Fibroblast of the aortic adventitia (primary cell): Measurements from ENCODE around the gene RPS21. TPM values are rescaled to one million over a fixed set of nuclear protein-coding genes. Genes with fewer than 3 reads are reported as not detected.

Experiments used
- DNase-seq: peaks from one replicate; pipeline ENCODE4 v3.0.0-alpha.2; 2010; ENCODE audit warnings: low read depth
- H3K4me3 ChIP-seq: 2 replicates; pipeline ENCODE4 v1.5.1; 2011; ENCODE audit warnings: low read depth, mild to moderate bottlenecking, control low read depth, low read length, moderate library complexity
- CTCF ChIP-seq: IDR thresholded peaks from 2 replicates; pipeline ENCODE4 v1.5.1; 2011; ENCODE audit warnings: mild to moderate bottlenecking, low read length, control low read depth, inconsistent platforms; ENCODE audit not compliant: insufficient read depth
- total RNA-seq: library from RNA; depleted of rRNA; stranded (reverse); fragments of >200 nt; gene quantifications from 2 replicates; pipeline ENCODE4 v1.2.3, GENCODE V29; 2012; ENCODE audit warnings: low replicate concordance

Gene RPS21
- total RNA-seq: 754 and 1,887 TPM in 2 replicates

- DNase-seq: peak; percentile 85
- TF ChIP-seq CTCF: no peak
- peak within 1 kb of the TSS; percentile 99 for H3K4me3 ChIP-seq
These were observed at the start of gene RPS21 for GRCh38 chr20:62386383-62387218. RPS21 (plus strand) TSS chr20:62387103; CDS start chr20:62387339, 236 bp downstream.

- DNase-seq: no peak
- no peak for TF ChIP-seq CTCF
- H3K4me3 ChIP-seq: no peak overlapping the region
These were observed 49.2 kb upstream of the RPS21 start for GRCh38 chr20:62337558-62338293.

- TF ChIP-seq CTCF: no peak
- no peak overlapping the region for H3K4me3 ChIP-seq
- DNase-seq: no peak
These were observed 48.6 kb upstream of the RPS21 start for GRCh38 chr20:62338294-62338620.

GRCh38 chr20:62339647-62340062 is 47.2 kb upstream of the RPS21 start:
- H3K4me3 ChIP-seq: no peak overlapping the region
- no peak for TF ChIP-seq CTCF
- no peak for DNase-seq

GRCh38 chr20:62342910-62343309 is 44.0 kb upstream of the RPS21 start:
- no peak for TF ChIP-seq CTCF
- no peak for DNase-seq
- H3K4me3 ChIP-seq: no peak overlapping the region

- H3K4me3 ChIP-seq: no peak overlapping the region
- TF ChIP-seq CTCF: no peak
- DNase-seq: no peak
These were observed 42.8 kb upstream of the RPS21 start for GRCh38 chr20:62344092-62344491.
